ENCODE results near the gene PIPOX.
A peak's percentile ranks its signal among the peaks of the same experiment; 100 is the strongest.
"Not testable (repeated sequence)": the region's sequence is repeated elsewhere in the genome, so short reads cannot be mapped to it uniquely, and the experiment has no call there.

The PIPOX gene

DNA sequence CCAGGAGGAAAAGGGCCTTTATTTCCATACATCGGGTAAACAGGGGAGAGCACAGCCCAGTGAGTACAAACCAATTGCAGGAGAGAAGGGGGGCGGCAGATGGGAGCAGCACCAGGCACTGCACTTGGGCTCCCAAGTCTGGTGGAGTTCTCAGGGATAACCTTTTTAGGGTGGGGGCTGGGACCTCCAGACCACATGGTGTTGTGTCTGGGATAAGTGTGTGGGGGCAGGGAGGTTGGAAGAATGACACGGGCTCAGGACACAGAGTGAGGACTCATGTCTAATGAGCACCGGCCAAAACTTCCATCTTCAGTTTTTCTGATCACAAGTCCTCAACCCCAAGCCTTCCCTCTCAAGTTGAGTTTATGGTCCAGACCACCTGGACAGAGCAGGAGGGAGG lies 30.6 kb downstream of the PIPOX start:
- no peak overlapping the region for H3K4me3 Mint-ChIP-seq
- no peaks in the 10 kb centered on the region for H3K4me1 Mint-ChIP-seq
- peak overlapping the region in 1 of 2 donors; percentile 39 for H3K27ac Mint-ChIP-seq
- H3K27me3 Mint-ChIP-seq = no peaks in the 10 kb centered on the region
- no peak for ATAC-seq
- no peaks in the 10 kb centered on the region for H3K9me3 Mint-ChIP-seq
- DNase-seq = no peak

GRCh38 chr17:29074488-29074887 lies 31.5 kb downstream of the PIPOX start:
- DNase-seq = no peak
- Mint-ChIP-seq H3K9me3 (no peaks in the 10 kb centered on the region), H3K4me1 (no peaks in the 10 kb centered on the region), H3K4me3 (no peak overlapping the region), H3K27me3 (no peaks in the 10 kb centered on the region), H3K27ac (no peak overlapping the region)
- no peak for ATAC-seq

- Mint-ChIP-seq H3K27ac (no peak overlapping the region), H3K27me3 (no peaks in the 10 kb centered on the region), H3K4me1 (no peaks in the 10 kb centered on the region), H3K4me3 (no peak overlapping the region), H3K9me3 (no peaks in the 10 kb centered on the region)
- ATAC-seq (no peak), DNase-seq (no peak)
Observed at GRCh38 chr17:29076087-29076486, 33.1 kb downstream of the PIPOX start.

GRCh38 chr17:29076722-29077121 lies 33.8 kb downstream of the PIPOX start:
- H3K27ac Mint-ChIP-seq = no peak overlapping the region
- H3K4me1 Mint-ChIP-seq = no peaks in the 10 kb centered on the region
- no peaks in the 10 kb centered on the region for H3K27me3 Mint-ChIP-seq
- DNase-seq (no peak), ATAC-seq (no peak)
- H3K9me3 Mint-ChIP-seq = no peaks in the 10 kb centered on the region
- H3K4me3 Mint-ChIP-seq = no peak overlapping the region

- H3K4me3 Mint-ChIP-seq = no peak overlapping the region
- ATAC-seq (no peak), DNase-seq (no peak)
- H3K27ac Mint-ChIP-seq = peak overlapping the region; percentile 37 to 94
- no peaks in the 10 kb centered on the region for H3K4me1 Mint-ChIP-seq
- H3K9me3 Mint-ChIP-seq = no peaks in the 10 kb centered on the region
- no peaks in the 10 kb centered on the region for H3K27me3 Mint-ChIP-seq
Observed at GRCh38 chr17:29077320-29077719, 34.4 kb downstream of the PIPOX start.

GRCh38 chr17:29078183-29079045 lies 35.5 kb downstream of the PIPOX start:
- H3K27me3 Mint-ChIP-seq = no peaks in the 10 kb centered on the region
- H3K4me1 Mint-ChIP-seq = no peaks in the 10 kb centered on the region
- DNase-seq (no peak), ATAC-seq (no peak)
- H3K4me3 Mint-ChIP-seq = no peak overlapping the region
- H3K9me3 Mint-ChIP-seq = no peaks in the 10 kb centered on the region
- H3K27ac Mint-ChIP-seq = no peak overlapping the region

DNA sequence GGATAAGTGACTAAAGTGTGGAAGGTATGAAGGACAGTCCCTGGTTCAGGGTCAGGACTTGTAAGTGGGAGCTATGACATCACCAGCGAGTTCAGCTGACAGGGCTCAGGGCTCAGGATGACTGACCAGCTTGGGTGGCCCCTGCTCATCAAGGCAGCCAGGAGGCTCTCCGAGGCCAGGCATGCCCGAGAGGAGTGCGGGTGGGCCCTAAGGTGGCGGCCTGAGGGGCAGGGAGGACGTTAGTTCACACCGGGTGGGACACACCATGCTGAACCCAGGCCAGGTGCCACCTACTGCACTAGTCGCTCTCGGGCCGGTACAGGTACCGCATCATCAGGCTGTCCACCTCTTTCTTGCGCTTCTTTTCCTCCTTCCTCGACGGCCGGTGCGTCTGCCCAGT lies 36.5 kb downstream of the PIPOX start:
- no peak overlapping the region for H3K27ac Mint-ChIP-seq
- H3K9me3 Mint-ChIP-seq = no peaks in the 10 kb centered on the region
- no peak for ATAC-seq

GRCh38 chr17:29079887-29080286 lies 36.9 kb downstream of the PIPOX start:
- Mint-ChIP-seq H3K27me3 (no peaks in the 10 kb centered on the region), H3K9me3 (no peaks in the 10 kb centered on the region), H3K27ac (no peak overlapping the region), H3K4me1 (no peaks in the 10 kb centered on the region), H3K4me3 (no peak overlapping the region)
- DNase-seq (no peak), ATAC-seq (no peak)

More for the DNA sequence above, 36.5 kb downstream of the PIPOX start:
- Mint-ChIP-seq H3K4me1 (no peaks in the 10 kb centered on the region), H3K27me3 (no peaks in the 10 kb centered on the region), H3K4me3 (no peak overlapping the region)
- no peak for DNase-seq

DNA sequence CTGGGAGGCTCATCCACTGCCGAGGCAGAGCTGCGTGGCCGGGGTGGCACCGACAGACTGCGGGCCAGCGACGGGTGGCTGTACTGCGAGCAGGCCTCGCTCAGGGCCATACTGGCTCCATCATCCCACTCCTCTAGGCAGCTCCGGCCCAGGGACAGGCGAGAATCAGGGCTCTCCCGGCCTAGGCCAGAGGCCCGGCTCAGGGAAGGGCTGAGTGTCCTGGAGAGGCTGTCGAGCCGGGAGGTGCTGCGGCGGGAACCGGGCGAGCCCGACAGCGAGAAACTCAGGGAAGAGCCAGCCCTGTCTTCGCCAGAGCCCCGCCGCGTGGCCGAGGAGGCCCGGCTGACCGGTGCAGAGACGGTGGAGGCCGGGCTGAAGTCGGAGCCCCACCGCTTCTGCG lies 37.4 kb downstream of the PIPOX start:
- Mint-ChIP-seq H3K27ac (no peak overlapping the region), H3K9me3 (no peaks in the 10 kb centered on the region), H3K4me1 (no peaks in the 10 kb centered on the region), H3K4me3 (no peak overlapping the region), H3K27me3 (no peaks in the 10 kb centered on the region)
- ATAC-seq = no peak
- DNase-seq = no peak

- no peak overlapping the region for H3K4me3 Mint-ChIP-seq
- H3K27ac Mint-ChIP-seq = no peak overlapping the region
- no peaks in the 10 kb centered on the region for H3K27me3 Mint-ChIP-seq
- no peaks in the 10 kb centered on the region for H3K9me3 Mint-ChIP-seq
- no peaks in the 10 kb centered on the region for H3K4me1 Mint-ChIP-seq
- DNase-seq (no peak), ATAC-seq (no peak)
Observed at GRCh38 chr17:29080965-29081364, 38.0 kb downstream of the PIPOX start.

DNA sequence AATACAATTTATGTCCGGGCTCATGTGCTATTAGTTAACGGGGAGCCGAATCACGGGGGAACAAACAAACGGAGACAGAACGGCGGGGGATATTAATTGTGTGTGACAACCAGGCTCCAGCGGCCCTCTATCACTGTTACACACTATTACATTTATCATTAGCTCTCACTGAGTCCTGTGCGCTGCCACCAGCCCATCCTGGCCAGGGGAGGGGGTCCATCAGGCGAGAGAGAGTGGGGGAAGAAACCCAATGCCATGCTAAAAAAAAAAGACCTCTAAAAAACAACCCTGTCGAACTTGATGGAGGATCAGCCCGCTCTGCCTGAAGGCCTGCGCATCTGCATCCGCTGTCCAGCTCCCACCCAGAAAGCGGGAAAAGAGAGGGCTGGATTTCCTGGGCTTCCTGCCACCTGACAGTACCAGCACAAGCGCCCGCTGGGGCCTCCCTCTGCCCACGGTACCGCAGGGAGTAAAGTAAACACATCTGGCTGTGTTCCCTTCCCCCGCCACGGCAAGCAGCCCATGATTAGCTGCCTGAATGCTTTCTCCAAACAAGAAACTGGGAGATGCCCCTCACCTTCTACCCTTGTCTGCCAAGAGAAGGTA lies 41.7 kb downstream of the PIPOX start:
- no peaks in the 10 kb centered on the region for H3K4me1 Mint-ChIP-seq
- ATAC-seq (no peak), DNase-seq (no peak)
- no peak overlapping the region for H3K27ac Mint-ChIP-seq
- H3K27me3 Mint-ChIP-seq = no peaks in the 10 kb centered on the region
- no peak overlapping the region for H3K4me3 Mint-ChIP-seq
- no peaks in the 10 kb centered on the region for H3K9me3 Mint-ChIP-seq

DNA sequence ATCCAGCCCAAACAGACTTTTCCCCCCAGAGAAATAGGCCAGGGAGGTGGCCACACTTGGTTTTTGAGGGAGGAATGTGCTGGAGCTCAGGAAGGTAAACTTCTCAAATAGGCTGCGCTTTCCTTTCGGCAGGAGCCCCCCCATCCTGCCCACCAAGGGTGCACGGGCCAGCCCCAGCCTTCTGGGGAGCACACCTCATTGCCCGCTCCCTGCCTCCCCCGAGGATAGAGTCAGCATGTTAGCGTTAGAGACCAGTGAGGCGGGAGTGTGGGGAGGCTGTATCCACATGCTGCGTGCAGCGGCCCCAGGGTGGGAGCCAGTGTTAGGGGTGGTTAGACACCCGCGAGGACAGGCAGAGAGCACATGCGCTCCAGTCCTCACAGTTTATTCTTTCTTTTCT lies 42.3 kb downstream of the PIPOX start:
- no peaks in the 10 kb centered on the region for H3K27me3 Mint-ChIP-seq
- H3K27ac Mint-ChIP-seq = no peak overlapping the region

GRCh38 chr17:29086628-29087332 lies 43.8 kb downstream of the PIPOX start:
- no peak for DNase-seq
- H3K27me3 Mint-ChIP-seq = no peaks in the 10 kb centered on the region

More for the DNA sequence above, 42.3 kb downstream of the PIPOX start:
- Mint-ChIP-seq H3K9me3 (no peaks in the 10 kb centered on the region), H3K4me3 (no peak overlapping the region), H3K4me1 (no peaks in the 10 kb centered on the region)
- DNase-seq (no peak), ATAC-seq (no peak)

DNA sequence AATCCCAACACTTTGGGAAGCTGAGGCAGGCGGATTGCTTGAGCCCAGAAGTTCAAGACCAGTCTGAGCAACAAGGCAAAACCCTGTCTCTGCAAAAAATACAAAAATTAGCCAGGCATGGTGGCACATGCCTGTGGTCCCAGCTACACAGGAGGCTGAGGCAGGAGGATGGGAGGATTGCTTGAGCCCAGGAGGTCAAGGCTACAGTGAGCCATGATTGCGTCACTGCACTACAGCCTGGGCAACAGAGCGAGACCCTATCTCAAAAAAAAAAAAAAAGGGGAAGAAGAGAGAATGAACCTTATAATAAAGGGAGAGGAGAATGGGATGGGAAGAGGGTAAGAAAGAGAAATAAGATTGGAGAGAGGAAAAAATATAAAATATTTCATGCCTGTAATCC lies 45.8 kb downstream of the PIPOX start:
- H3K27ac Mint-ChIP-seq = peak overlapping the region in 1 of 2 donors; percentile 44
- H3K9me3 Mint-ChIP-seq, H3K27me3 Mint-ChIP-seq, ATAC-seq, H3K4me1 Mint-ChIP-seq, DNase-seq, H3K4me3 Mint-ChIP-seq: not testable (repeated sequence)

More at GRCh38 chr17:29086628-29087332, 43.8 kb downstream of the PIPOX start:
- Mint-ChIP-seq H3K27ac (peak overlapping the region in 1 of 2 donors; percentile 89), H3K4me1 (no peaks in the 10 kb centered on the region), H3K4me3 (no peak overlapping the region), H3K9me3 (no peaks in the 10 kb centered on the region)
- ATAC-seq = no peak

GRCh38 chr17:29089601-29090044 lies 46.7 kb downstream of the PIPOX start:
- no peak for ATAC-seq
- Mint-ChIP-seq H3K4me1 (no peaks in the 10 kb centered on the region), H3K27ac (peak overlapping the region in 1 of 2 donors; percentile 61), H3K4me3 (no peak overlapping the region), H3K9me3 (no peaks in the 10 kb centered on the region), H3K27me3 (no peaks in the 10 kb centered on the region)
- DNase-seq = no peak

GRCh38 chr17:29090108-29090507 lies 47.2 kb downstream of the PIPOX start:
- no peak overlapping the region for H3K27ac Mint-ChIP-seq
- no peaks in the 10 kb centered on the region for H3K27me3 Mint-ChIP-seq
- ATAC-seq = no peak
- H3K9me3 Mint-ChIP-seq = no peaks in the 10 kb centered on the region
- H3K4me3 Mint-ChIP-seq = no peak overlapping the region
- H3K4me1 Mint-ChIP-seq = no peaks in the 10 kb centered on the region
- no peak for DNase-seq
